ENCODE results near the gene CAMTA1.
A peak's percentile ranks its signal among the peaks of the same experiment; 100 is the strongest.

CAMTA1 gene

DNA sequence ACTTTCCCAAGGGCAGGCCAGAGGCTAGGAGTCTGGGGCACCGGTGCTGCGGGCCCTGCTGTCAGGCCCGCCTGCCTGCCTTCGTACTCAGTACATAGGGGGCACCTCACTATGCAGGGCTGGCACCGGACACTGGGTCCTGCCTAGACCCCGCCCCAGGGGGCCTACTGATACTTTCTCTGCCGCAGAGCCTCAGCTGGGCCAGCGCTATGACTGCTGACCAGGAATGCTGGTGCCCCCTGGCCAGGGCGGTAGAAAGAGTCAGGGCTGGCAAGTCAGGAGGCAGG is 857.1 kb downstream of the CAMTA1 start:
- DNase-seq: no peak

DNA sequence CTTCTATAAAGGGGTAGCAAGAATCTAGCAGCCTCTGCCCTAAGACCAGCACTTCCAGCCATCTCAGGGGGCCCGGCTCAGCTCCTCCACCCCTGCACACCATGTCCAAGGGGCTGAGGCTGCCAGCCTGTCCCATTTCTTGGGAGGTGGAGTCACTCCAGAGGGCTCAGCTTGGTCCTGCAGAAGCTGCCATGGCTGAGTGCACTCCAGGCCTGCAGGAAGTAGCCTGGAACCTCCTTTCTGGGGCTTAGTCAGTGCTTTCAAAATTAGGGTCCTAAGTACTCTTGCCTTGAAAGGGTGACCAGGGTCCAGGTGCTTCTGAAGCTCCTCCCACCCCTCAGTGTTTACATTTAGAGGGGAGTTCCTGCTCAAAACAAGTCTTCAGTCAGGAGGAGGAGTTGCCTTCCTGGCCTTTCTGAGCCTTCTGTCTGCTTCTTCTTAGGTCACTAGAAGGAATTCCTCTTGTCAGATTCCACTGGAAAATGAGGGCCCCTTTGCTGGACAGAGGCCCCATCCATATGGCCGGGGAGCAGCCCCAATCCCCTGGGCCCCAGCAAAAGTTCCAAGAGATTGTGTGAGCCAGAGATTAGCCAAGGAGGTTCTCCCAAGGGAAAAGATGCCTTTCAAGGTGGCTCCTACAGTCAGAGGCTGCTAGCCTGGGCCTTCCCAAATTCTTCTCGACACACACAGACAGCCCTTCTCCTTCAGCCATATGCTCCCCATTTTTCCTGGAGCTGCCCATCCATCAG is 857.7 kb downstream of the CAMTA1 start:
- no peak for DNase-seq

GRCh38 chr1:7643530-7643929 is 858.3 kb downstream of the CAMTA1 start:
- DNase-seq: no peak

GRCh38 chr1:7644086-7644485 is 858.8 kb downstream of the CAMTA1 start:
- no peak for DNase-seq

DNA sequence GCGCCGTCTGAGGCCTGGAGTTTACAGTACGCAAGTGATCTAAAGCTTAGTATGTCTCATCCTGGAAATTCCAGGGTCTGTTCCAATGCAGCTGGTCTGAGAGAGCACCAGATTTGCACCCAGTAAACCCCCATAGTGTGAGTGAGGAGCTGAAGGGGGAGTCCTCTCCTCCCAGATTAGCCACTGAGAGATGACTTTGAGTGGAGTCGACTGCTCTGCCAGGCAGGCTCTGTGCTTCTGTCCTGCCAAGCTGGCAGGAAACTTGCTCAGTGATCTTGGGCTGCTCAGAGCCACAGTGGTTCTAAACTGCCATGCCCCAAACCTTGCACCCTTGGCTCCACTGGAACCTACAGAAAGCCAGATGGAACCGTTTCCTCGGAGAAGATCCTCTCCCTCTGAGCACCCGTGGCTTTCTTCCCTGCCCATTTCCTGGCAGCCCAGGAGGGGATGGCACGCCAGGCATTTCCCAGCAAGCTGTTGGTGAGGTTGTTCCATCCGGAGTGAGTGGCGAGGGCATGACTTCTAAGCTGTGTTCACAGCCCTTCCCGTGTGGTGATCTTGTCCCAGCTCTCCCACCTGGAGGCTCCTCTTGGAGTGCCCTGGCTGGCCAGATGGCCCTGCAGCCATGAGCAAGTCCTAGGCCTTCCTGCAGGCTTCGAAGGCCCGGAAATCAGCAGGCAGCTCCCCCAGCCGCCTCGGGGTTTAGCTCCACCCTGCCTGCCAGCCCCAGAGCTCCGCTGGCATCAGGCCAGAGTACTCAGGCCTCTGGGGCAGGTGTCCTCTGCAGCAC is 859.9 kb downstream of the CAMTA1 start:
- DNase-seq: peak; percentile 66

DNA sequence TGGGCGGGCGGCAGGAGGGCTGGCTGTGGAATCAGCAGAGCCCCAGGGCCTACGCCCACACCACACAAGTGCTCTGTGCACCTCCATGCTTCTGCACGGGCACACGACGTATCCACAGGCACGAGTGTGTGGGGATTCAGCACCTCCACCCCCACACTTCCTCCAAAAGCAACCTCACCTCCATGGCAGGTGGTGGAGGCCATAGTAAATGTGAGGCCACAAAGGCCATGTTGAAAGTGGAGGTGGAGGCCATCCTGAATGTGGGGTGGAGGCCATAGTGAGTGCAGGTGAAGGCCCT is 860.4 kb downstream of the CAMTA1 start:
- DNase-seq: no peak

- DNase-seq: no peak
These were observed 860.9 kb downstream of the CAMTA1 start for GRCh38 chr1:7646164-7646563.

DNA sequence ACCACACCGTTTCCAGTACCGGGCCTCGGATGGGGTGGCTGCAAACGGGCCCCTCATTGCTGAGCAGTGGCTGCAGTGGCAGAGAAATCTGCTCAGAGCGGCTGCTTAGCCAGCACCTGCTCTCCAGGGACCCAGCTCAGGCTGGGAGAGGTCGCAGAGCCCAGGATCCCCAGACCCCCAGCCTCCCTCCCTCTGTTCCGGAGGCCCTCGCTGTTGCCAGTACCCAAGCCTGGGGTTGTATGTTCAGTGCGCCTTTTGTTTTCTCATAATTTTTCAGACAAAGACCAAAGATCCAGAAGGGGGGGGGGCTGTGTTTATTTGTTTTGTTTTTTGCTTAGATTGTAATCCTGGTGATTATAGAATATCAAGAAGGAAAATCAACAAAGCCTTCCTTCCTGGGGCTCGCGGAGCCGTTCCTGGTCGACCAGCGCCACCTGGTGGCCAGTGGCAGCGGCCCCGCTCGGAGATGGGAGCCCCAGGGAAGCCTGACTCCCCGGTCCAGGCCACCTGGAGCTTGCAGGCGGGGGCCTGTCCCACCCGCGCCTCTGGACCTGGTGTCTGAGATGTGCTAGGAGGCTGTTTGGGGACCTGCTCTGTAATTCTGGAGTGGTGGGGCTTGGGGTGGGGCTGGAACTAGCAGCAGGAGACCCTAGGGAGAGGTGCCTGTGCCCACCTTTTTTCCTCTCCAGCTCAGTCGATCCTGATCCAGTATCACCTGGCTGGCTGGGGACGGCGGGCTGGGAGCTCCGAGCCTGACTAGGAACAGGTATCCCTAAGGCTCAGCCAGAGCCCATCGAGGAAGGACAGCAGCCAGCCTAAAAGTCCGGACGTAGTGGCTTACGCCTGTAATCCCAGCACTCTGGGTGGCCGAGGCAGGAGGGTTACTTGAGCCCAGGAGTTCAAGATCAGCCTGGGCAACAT is 862.0 kb downstream of the CAMTA1 start:
- DNase-seq: no peak

DNA sequence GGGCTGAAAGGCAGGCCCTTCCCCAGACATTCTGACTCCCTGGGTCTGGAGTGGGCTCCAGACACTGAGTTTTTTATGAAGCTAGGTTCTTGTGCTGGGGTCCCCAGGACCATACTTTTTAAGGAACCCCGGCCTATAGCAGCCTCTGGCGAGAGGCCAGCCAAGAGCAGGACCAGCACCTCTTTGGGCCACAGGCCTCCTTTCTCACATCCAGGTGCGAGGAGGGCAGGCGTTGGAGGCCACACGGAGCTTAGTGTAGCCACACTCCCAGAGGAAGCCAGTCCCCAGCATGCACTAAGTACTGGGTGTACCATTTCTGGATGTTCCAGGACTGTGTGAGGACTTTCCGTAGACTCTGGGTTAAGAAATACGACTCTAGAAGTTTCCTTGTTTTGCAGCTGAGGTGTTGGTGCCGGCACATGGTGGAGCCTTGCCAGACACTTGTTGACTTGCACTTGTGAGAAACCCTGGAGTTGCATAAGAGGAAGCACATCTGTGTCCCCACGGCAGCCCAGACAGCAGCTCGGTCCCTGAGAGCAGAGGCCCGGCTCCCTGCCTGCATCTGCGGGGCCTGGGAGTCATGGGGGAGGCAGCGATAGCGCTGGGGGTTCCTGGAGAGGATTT is 863.6 kb downstream of the CAMTA1 start:
- no peak for DNase-seq

- no peak for DNase-seq
These were observed 865.5 kb downstream of the CAMTA1 start for GRCh38 chr1:7650801-7651200.

DNA sequence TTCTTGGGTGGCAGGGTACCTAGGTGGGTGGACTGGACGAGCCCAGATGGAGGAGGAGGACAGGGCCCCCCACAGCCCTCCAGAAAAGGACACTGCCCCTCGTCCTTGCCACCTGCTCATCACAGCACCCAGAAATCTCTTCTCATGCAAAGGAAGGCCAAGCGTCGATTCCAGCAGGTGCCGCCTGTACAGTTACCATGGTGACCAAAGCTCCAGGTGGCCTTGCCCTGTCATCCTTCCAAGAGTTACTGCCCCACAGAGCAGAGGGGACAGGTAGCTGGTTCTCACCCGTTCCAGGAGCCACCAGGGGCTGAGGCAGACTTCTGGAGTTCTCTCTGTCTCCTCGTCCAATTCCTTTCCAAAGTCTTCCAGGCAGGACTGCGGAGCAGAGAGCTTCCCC is 865.9 kb downstream of the CAMTA1 start:
- no peak for DNase-seq

DNA sequence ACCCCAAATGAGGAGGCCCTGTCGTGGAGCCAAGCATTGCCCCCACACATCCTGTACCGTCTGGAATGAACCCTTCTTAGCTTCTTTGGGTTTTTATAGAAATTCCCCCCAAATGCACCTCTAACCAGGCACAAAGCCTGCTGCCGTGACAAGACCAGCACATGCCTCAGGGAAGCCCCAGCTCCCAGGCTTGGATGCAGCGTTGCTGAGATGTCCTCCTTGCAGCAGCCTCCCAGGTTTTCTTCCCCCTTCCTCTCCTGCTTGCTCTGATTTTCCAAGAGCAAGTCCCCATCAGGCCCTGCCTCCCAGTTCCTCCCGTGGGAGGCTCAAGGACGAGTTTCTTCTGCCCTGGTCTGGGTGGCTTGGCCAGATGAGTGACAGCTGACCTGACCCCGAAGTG is 866.8 kb downstream of the CAMTA1 start:
- no peak for DNase-seq

DNA sequence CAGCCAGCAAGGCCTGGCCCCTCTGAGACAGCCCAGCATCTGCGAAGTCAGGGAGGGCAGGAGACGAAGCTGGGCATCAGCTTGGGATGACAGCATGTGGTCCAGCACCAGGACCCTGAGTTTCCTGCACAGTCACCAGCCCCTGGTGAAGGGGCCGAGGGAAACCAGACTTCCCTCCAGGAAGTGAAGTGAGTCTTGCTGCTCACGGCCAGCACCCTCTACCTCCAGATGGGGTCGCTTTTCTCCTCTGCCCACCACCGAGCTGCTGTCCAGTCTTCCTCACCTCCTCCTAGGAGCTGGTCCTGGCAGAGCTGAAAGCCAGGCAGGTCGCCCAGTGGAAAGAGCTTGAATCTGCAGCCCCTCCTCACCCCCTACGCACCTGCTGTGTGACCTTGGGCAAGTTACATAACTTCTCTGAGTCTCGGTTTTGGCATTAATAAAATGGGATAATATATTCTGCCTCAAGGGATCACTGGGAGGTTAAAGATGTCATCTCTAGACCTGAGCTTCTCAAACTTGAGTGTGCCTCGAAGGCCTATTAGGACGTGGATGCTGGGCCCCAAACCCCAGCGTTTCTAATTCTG is 867.4 kb downstream of the CAMTA1 start:
- no peak for DNase-seq

- no peak for DNase-seq
These were observed 869.5 kb downstream of the CAMTA1 start for GRCh38 chr1:7654725-7655124.

GRCh38 chr1:7655354-7655753 is 870.1 kb downstream of the CAMTA1 start:
- DNase-seq: no peak

GRCh38 chr1:7656557-7657215 is 871.4 kb downstream of the CAMTA1 start:
- no peak for DNase-seq

DNA sequence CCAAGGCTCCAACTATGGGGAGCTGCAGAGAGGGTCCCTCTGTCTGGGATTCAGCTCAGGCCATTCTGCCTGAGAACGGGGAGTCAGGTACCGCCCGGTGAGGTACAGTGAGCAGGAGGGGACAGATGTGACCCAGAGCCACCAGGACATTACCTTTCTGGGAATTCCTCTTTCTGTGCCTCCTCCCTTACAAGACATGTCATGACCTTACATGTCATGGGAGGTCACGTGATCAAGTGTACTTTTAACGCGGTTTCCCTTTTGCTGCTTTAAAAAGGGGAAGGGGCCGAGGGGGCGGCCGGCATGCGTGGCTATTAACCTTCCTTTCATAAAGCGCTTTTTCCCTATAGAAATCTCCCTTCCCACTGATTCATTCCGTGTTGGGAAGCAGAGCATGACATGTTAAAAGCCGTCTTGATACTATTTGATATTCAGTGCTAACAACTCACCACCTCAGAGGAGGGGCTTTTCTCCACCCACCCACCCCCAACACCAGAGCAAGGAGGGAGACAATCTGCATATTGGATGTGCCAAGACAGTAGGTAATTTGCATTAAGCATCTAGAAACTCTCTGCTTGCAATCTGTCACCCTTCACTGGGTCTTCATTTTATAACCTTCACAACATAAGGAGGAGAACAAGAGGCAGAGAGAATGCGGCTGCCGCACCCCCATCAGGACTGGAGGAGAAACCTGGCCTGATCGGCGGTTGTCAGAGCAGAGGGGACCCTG is 872.2 kb downstream of the CAMTA1 start:
- DNase-seq: no peak

GRCh38 chr1:7658099-7658498 is 872.8 kb downstream of the CAMTA1 start:
- no peak for DNase-seq

GRCh38 chr1:7659514-7659913 is 874.3 kb downstream of the CAMTA1 start:
- no peak for DNase-seq

- DNase-seq: no peak
These were observed 878.3 kb downstream of the CAMTA1 start for GRCh38 chr1:7663451-7664146.

Data from NCI-H446 treated with DMSO at 0.1 percent for 48 hours (cell line).